ENCODE results near the gene SAA4.

Gene SAA4

DNA sequence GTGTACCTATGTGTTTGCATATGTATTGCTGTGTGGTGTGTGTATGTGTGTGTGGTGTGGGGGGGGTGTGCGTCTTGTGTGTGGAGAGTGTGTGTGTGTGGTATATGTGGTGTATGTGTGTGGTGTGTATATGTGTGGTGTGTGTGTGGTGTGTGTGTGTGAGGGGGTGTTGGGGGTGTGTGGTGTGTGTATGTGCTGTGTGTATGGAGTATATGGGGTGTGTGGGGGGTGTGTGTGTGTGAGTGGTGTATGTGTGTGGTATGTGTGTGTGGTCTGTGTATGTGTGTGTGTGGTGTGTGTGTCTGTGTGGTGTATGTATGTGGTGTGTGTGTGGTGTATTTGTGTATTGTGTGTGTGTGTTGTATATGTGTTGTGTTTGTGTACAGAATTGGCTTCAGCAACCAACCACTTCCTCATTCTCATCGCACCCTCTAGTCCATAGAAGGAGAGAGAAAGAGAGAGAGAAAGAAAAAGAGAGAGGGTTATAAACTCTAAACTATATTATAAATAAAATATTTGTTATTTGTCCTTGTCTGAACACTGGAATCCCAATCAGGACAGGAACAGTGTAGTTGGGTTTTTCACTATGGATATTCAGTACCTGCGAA is 13.7 kb downstream of the SAA4 start:
- H3K27ac ChIP-seq = no peak overlapping the region
- H3K9me3 ChIP-seq (ENCODE audit: control insufficient read depth, low read length) = no peaks in the 10 kb centered on the region
- TF ChIP-seq, protein P1, sequence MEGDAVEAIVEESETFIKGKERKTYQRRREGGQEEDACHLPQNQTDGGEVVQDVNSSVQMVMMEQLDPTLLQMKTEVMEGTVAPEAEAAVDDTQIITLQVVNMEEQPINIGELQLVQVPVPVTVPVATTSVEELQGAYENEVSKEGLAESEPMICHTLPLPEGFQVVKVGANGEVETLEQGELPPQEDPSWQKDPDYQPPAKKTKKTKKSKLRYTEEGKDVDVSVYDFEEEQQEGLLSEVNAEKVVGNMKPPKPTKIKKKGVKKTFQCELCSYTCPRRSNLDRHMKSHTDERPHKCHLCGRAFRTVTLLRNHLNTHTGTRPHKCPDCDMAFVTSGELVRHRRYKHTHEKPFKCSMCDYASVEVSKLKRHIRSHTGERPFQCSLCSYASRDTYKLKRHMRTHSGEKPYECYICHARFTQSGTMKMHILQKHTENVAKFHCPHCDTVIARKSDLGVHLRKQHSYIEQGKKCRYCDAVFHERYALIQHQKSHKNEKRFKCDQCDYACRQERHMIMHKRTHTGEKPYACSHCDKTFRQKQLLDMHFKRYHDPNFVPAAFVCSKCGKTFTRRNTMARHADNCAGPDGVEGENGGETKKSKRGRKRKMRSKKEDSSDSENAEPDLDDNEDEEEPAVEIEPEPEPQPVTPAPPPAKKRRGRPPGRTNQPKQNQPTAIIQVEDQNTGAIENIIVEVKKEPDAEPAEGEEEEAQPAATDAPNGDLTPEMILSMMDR (IDR thresholded peaks at IDR 0.05) = no peak
- no peaks in the 10 kb centered on the region for H3K4me1 ChIP-seq
- H3K4me2 ChIP-seq (ENCODE audit: low read length) = no peak overlapping the region
- H3K36me3 ChIP-seq (ENCODE audit: control insufficient read depth, insufficient read depth, low read length) = no peaks in the 10 kb centered on the region
- no peak overlapping the region for H3K9ac ChIP-seq
- H3K79me2 ChIP-seq = no peaks in the 10 kb centered on the region
- no peaks in the 10 kb centered on the region for H3K27me3 ChIP-seq (ENCODE audit: control insufficient read depth, insufficient read depth, low read length)
- H3K4me3 ChIP-seq (ENCODE audit: low read depth, low read length) = no peak overlapping the region
- no peak overlapping the region for H2AFZ ChIP-seq

DNA sequence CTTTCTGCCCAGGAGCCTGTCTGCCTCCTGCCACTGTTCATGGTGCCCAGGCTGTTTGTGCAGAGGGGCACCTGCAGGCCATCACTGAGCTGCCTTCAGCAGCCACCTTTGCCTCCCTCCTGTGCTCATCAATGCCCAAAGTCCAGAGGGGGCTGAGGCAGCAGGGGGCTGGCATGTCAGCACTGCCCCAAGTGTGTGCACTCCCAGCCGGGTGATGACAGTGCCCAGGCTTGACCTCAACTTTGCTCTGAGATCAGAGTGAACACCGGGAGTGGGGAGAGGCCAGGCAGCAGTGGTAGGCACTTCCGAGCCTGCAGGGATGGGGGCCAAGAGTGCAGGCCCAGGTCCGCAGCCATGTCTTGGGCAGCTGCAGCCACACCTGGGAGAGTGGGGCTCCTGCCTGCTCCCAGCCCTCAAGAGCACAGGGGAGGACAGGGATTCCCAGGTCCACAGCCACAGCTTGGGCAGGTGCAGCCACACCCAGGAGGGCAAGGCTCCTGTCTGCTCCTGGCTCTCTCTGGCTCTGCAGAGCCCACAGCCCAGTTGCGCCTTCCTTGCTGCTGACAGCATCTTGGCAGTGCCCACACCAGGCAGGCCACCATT is 15.2 kb downstream of the SAA4 start:
- Histone ChIP-seq H2AFZ (no peak overlapping the region), H3K27ac (no peak overlapping the region), H3K79me2 (no peaks in the 10 kb centered on the region), H3K9ac (no peak overlapping the region), H3K4me3 (ENCODE audit: low read depth, low read length) (no peak overlapping the region), H3K9me3 (ENCODE audit: control insufficient read depth, low read length) (no peaks in the 10 kb centered on the region), H3K4me1 (no peaks in the 10 kb centered on the region), H3K36me3 (ENCODE audit: control insufficient read depth, insufficient read depth, low read length) (no peaks in the 10 kb centered on the region), H3K27me3 (ENCODE audit: control insufficient read depth, insufficient read depth, low read length) (no peaks in the 10 kb centered on the region), H3K4me2 (ENCODE audit: low read length) (no peak overlapping the region)
- TF ChIP-seq, protein P1 (IDR thresholded peaks at IDR 0.05) = no peak

DNA sequence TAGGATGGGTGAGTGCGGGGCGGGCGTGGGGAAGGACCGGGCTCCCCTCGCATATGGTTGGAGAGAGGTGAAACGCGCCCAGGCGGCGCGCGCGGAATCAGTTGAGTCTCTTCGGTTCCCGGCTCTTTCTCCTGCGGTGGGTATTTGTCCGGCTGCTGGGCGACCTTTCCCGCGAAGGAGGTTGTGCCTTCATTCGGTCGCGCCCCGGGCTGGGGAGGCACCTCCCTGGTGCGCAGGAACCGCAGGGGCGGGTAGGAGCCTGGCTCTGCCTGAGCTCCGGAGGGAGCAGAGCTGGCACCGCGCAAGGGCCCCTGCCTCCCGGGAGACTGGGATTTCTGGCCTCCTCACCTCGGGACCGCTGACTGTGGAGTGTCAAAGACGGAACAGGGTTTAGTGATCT is 27.5 kb downstream of the SAA4 start:
- Histone ChIP-seq H2AFZ (no peak overlapping the region), H3K9ac (no peak overlapping the region), H3K4me3 (ENCODE audit: low read depth, low read length) (no peak overlapping the region), H3K27me3 (ENCODE audit: control insufficient read depth, insufficient read depth, low read length) (no peaks in the 10 kb centered on the region), H3K9me3 (ENCODE audit: control insufficient read depth, low read length) (no peaks in the 10 kb centered on the region), H3K79me2 (no peaks in the 10 kb centered on the region), H3K4me1 (no peaks in the 10 kb centered on the region), H3K36me3 (ENCODE audit: control insufficient read depth, insufficient read depth, low read length) (no peaks in the 10 kb centered on the region), H3K4me2 (ENCODE audit: low read length) (no peak overlapping the region), H3K27ac (no peak overlapping the region)
- TF ChIP-seq, protein P1 (IDR thresholded peaks at IDR 0.05) = no peak

DNA sequence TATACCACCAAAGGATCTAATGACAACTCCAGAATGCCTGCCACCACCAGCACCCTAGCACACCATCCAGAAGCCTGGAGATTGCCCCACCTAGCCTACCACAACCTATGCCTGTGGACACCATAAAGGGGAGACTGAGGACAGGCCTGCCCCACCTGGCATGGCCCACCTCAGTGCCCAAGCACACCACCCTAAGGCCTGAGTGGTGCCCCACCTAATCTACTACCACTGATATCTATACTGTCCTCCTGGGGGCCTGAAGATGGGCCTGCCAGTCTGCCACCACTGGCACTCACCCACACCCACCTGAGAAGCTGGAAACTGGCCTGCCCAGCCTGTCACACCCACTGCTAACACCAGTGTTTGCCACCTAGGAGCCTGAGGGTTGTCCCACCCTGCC is 31.8 kb downstream of the SAA4 start:
- H3K4me3 ChIP-seq (ENCODE audit: low read depth, low read length) = no peak overlapping the region
- no peaks in the 10 kb centered on the region for H3K36me3 ChIP-seq (ENCODE audit: control insufficient read depth, insufficient read depth, low read length)
- H3K4me1 ChIP-seq = no peaks in the 10 kb centered on the region
- TF ChIP-seq, protein P1 (IDR thresholded peaks at IDR 0.05) = no peak
- H3K4me2 ChIP-seq (ENCODE audit: low read length) = no peak overlapping the region
- no peaks in the 10 kb centered on the region for H3K27me3 ChIP-seq (ENCODE audit: control insufficient read depth, insufficient read depth, low read length)
- no peaks in the 10 kb centered on the region for H3K79me2 ChIP-seq
- H3K27ac ChIP-seq = no peak overlapping the region
- H3K9ac ChIP-seq = no peak overlapping the region
- H3K9me3 ChIP-seq (ENCODE audit: control insufficient read depth, low read length) = no peaks in the 10 kb centered on the region
- H2AFZ ChIP-seq = no peak overlapping the region

DNA sequence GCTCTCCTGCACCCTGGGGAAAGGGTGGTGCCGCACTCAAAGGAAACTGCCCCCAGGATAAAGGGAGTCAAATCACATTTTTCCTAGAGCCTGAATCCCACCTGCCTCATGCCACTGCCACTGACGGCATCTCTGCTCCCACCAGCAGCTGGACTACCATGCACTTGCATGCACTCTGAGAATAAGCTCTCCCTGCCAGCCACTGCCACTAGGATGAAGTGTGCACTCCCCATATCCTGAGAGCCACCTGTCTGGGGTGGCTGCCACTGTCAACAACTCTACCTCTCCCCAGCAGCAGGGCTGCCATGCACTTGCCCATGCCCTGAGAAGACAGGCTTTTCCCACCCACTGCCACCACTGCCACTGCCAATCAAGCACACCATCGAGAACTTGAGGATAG is 32.4 kb downstream of the SAA4 start:
- no peak overlapping the region for H3K27ac ChIP-seq
- H3K9me3 ChIP-seq (ENCODE audit: control insufficient read depth, low read length) = no peaks in the 10 kb centered on the region
- no peaks in the 10 kb centered on the region for H3K27me3 ChIP-seq (ENCODE audit: control insufficient read depth, insufficient read depth, low read length)
- no peak overlapping the region for H3K4me3 ChIP-seq (ENCODE audit: low read depth, low read length)
- H3K4me2 ChIP-seq (ENCODE audit: low read length) = no peak overlapping the region
- H3K36me3 ChIP-seq (ENCODE audit: control insufficient read depth, insufficient read depth, low read length) = no peaks in the 10 kb centered on the region
- no peak overlapping the region for H3K9ac ChIP-seq
- no peaks in the 10 kb centered on the region for H3K4me1 ChIP-seq
- no peak overlapping the region for H2AFZ ChIP-seq
- H3K79me2 ChIP-seq = no peaks in the 10 kb centered on the region
- TF ChIP-seq, protein P1 (IDR thresholded peaks at IDR 0.05) = no peak
